ENCODE data around the gene STAG1.
"Not testable (repeated sequence)": the region's sequence is repeated elsewhere in the genome, so short reads cannot be mapped to it uniquely, and the experiment has no call there.

Gene STAG1

GRCh38 chr3:136390574-136390973, 361.6 kb downstream of the STAG1 start:
- no peak for DNase-seq (ENCODE audit: low read depth)

- DNase-seq (ENCODE audit: low read depth): no peak
These were observed 365.1 kb downstream of the STAG1 start for GRCh38 chr3:136387031-136387430.

DNA sequence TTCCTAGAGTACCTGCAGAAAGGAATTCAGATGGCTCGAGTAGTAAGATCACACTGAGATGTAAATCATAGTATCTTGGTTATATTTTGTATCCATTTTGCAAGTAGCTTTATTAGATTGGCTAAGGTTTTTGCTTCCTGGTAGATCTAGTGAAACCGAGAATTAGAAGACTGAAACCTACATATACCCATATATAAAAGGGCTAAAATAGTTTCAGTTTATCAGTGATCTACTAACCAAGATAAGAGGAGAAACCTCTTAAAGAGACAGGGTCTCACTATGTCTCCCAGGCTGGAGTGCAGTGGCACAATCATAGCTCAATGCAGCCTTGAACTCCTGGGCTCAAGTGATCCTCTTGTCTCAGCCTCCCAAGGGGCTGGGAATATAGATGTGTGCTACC, 366.7 kb downstream of the STAG1 start:
- DNase-seq (ENCODE audit: low read depth): no peak

- no peak for DNase-seq (ENCODE audit: low read depth)
These were observed 371.1 kb downstream of the STAG1 start for GRCh38 chr3:136381051-136381450.

- no peak for DNase-seq (ENCODE audit: low read depth)
These were observed 371.6 kb downstream of the STAG1 start for GRCh38 chr3:136380530-136380929.

GRCh38 chr3:136378011-136378410, 374.2 kb downstream of the STAG1 start:
- no peak for DNase-seq (ENCODE audit: low read depth)

- DNase-seq (ENCODE audit: low read depth): no peak
These were observed 374.7 kb downstream of the STAG1 start for GRCh38 chr3:136377508-136377907.

DNA sequence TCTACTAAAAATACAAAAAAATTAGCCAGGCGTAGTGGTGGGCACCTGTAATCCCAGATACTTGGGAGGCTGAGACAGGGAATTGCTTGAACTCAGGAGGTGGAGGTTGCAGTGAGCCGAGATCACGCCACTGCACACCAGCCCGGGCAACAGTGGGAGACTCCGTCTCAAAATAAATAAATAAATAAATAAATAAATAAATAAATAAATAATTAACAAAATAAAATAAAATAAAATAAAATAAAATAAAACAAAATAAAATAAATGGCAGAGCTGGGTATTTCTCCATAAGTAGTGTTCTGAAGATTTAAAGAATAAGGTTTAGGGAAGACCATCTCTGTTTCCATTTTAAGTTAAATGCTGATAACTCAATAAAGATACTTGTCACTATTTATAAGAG, 376.4 kb downstream of the STAG1 start:
- not testable (repeated sequence) for DNase-seq (ENCODE audit: low read depth)

DNA sequence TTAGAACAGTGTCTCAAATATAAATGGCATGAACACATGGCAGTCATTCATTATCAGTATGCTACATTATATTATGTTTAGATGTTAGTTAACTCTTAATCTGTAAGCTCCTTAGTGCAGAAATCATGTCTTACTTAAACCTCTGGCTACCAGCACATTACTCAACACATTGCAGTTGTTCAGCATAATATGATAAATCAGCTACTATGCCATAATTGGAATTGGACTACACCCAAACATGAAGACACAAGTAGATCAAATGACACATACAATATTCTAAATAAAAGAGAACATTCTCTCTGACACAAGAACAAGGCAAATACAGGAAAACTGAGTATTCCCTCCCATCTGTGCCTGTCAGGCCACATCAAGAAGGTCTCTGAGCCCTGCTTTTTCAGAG, 385.9 kb downstream of the STAG1 start:
- no peak for DNase-seq (ENCODE audit: low read depth)

DNA sequence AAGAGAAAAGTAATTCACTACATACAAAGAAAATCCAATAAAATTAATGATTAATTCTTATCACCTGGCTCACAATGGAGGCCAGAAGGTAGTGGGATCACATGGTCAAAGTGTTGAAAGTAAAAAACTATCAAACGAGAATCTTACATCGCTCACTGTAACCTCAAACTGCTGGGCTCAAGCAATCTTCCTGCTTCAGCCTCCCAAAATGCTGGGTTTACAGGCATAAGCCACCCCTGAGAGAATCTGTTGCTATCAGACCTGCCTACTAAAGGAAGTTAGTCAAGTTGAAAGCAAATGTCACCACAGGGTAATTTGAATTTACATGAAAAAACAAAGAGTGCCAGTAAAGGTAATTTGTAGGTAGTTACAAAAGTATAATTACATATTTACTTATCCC, 398.7 kb downstream of the STAG1 start:
- no peak for DNase-seq (ENCODE audit: low read depth)

GRCh38 chr3:136351905-136352304, 400.3 kb downstream of the STAG1 start:
- no peak for DNase-seq (ENCODE audit: low read depth)

DNA sequence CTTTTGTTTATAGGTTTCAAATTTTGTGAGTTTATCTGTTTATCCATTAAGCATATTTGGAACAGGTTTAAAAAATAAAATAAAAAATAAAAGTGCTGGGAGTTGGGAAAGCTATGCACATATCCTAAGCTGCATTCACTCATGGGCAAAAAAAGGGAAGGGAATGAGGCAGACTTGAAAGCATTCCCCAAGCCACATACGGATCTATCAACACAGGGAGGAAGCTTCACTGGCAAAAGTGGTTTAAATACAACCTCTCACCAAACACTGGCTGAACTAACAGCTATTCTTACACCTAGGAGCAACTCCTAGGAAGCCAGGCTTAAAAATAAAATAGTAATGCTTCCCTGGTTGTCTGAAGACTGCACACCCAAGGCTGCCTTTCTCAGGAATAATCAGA, 400.8 kb downstream of the STAG1 start:
- no peak for DNase-seq (ENCODE audit: low read depth)

- no peak for DNase-seq (ENCODE audit: low read depth)
These were observed 401.6 kb downstream of the STAG1 start for GRCh38 chr3:136350557-136350956.

- no peak for DNase-seq (ENCODE audit: low read depth)
These were observed 402.0 kb downstream of the STAG1 start for GRCh38 chr3:136350132-136350531.

DNA sequence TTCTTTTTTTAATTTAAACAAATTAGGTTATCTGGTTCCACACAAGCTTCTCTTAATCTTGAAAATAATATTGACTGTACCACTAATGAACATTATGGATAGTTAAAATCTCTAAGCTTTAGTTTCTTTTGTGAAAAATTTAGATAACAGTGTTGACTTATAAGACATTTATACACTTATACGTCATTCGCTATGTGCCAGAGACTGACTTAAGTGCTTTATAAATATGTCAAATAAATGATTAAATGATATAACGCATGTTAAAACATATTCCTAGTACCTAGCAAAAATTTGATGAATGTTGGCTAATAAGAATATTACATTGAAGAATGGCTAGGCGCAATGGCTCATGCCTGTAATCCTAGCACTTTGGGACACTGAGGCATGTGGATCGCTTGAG, 405.7 kb downstream of the STAG1 start:
- no peak for DNase-seq (ENCODE audit: low read depth)

DNA sequence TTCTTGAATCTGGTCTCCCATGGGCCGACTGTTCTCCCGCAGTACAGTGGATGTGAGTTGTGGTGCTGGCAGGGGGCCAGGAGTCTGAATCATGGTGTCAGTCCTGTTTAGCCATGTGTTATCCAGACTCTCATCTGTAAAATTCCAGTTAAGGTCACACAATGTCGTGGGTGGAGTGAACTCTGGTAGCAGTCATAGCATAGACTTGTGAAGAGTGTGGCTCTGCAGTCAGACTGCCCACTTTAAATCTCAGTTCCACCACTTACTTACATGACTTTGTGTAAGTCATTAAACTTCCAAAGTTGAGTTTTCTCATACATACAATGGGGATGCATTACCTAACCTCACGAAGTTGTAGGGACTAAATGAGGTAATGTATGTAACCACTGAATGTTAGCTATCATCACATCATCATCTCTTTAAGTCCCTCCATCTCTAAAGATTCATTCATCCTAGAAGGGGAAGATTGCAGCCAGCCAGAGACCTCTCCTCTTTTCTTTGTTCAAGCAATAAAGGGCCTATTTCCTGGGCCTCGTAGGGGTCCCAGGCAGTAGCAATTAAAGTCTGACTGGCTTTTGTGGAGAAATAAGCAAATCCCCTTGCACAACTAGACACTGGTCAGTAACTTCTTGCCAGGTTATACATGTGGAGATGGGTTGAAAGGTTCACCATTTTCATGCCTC, 408.2 kb downstream of the STAG1 start:
- DNase-seq (ENCODE audit: low read depth): no peak

DNA sequence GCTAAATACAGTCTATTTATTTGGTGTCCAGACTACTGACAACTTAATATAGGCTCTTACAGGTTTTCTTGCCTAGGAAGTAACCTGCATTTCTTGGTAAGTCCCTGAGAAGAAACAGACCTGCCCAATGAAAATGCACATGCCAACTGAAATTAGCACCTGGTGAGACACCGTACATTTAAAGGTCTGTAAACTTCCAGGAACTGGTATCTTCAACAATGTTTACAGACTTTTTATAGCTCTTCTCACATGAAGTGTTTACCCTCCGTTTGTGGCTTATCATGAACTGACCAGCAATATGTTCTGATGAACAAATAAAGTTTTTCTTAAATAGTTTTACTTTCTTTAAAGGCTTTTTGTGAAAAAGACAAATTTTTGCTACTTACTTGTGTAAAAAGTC, 408.7 kb downstream of the STAG1 start:
- DNase-seq (ENCODE audit: low read depth): no peak

GRCh38 chr3:136336329-136337100, 415.7 kb downstream of the STAG1 start:
- no peak for DNase-seq (ENCODE audit: low read depth)

- DNase-seq (ENCODE audit: low read depth): not testable (repeated sequence)
These were observed 417.5 kb downstream of the STAG1 start for GRCh38 chr3:136334726-136335125.

DNA sequence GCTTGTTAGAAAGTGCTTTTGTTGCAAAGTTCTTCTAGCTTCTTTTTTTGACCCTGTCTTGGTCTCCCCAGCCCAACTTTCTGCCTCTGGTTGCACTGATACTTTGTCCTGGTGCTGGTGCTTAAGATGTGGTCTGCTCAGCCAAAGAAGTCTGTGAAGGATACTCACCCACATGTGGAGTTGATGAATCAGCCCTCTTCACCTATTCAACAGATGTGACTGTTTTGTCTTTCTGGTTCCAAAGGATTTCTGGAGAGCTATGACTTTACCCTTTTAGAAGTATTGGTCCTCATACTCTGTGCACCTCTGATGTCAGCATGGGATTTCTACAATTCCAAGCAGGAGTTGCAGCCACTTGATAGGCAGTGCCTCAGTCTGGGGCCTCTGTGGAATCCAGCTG, 418.0 kb downstream of the STAG1 start:
- DNase-seq (ENCODE audit: low read depth): no peak

DNA sequence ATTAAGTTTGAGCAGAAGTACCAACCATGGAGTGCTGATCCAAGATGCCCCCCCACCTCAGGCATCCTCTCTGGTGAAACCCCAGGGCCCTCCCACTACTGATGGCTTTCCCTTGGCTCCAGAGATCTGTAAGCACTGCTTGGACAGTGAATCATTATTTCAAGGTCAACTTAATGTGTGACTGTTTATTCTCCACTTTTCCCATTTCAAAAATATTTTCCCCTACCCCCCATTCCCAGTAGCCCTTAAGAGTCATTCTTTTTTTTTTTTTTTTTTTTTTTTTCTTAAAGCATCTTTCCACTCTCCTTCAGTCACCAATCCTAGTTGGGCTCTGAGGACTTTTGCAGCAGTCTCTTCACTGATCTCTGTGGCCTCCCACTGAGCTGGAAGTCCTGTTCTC, 419.4 kb downstream of the STAG1 start:
- DNase-seq (ENCODE audit: low read depth): no peak

- no peak for DNase-seq (ENCODE audit: low read depth)
These were observed 419.9 kb downstream of the STAG1 start for GRCh38 chr3:136332302-136332701.

GRCh38 chr3:136330900-136331299, 421.3 kb downstream of the STAG1 start:
- no peak for DNase-seq (ENCODE audit: low read depth)

DNA sequence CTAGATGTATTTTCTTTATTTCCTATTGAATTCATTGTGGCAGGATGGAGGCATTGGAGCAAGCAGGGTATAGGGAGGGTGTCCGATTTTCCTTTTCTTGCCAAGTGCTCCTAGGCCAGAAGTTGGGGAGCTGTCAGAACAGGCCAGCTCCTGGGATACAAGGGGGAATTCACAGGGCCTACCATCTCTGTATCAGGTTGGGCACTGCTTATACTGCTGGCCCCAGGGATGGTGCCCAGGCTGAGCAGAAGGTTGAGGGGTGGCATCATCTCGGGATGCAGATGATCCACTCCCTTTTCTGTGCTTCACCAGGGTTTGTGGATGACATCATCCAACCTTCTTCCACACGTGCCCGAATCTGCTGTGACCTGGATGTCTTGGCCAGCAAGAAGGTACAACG, 422.6 kb downstream of the STAG1 start:
- DNase-seq (ENCODE audit: low read depth): no peak

Data from activated T-helper 9 cell treated with anti-CD3 and anti-CD28 coated beads, Interleukin-2, amount 50 U/mL, for 16 hours (primary cell).